Measurements from ENCODE around the gene SMIM12.

The SMIM12 gene

GRCh38 chr1:34876406-34876805, 16.9 kb upstream of the SMIM12 start:
- Histone ChIP-seq H4K20me1 (ENCODE audit: low read depth, low read length) (no peaks in the 10 kb centered on the region), H2AFZ (ENCODE audit: low read depth, low read length, severe bottlenecking) (no peak overlapping the region), H3F3A (ENCODE audit: insufficient read depth) (no peaks in the 10 kb centered on the region), H3K4me3 (ENCODE audit: insufficient read depth, low read length, poor library complexity, severe bottlenecking) (no peak overlapping the region), H3K27me3 (ENCODE audit: low read length) (no peaks in the 10 kb centered on the region), H3K27ac (ENCODE audit: low read depth, low read length) (no peak overlapping the region), H3K9me2 (replicated peaks; ENCODE audit: insufficient read depth, low read length) (no peaks in the 10 kb centered on the region), H3K79me2 (ENCODE audit: insufficient read depth, low read length) (no peaks in the 10 kb centered on the region), H3K4me2 (ENCODE audit: low read depth, low read length, poor library complexity, severe bottlenecking) (no peak overlapping the region), H3K9ac (ENCODE audit: low read length) (no peak overlapping the region), H3K36me3 (ENCODE audit: low read length) (0 out of 2 replicates have a peak, but pooled peaks cover 3% of the 10 kb centered on the region), H3K9me3 (ENCODE audit: insufficient read depth, low read length) (no peaks in the 10 kb centered on the region)
- no peak for TF ChIP-seq EZH2phosphoT487 (conservative IDR thresholded peaks at IDR 0.05; ENCODE audit: low read length)
- TF ChIP-seq CTCF (IDR thresholded peaks at IDR 0.05; ENCODE audit: insufficient read depth, low read length, poor library complexity, severe bottlenecking), result no peak

- H3K36me3 ChIP-seq (ENCODE audit: low read length), result no peaks in the 10 kb centered on the region
- H3K4me2 ChIP-seq (ENCODE audit: low read depth, low read length, poor library complexity, severe bottlenecking), result no peak overlapping the region
- no peak overlapping the region for H3K9ac ChIP-seq (ENCODE audit: low read length)
- no peaks in the 10 kb centered on the region for H3K27me3 ChIP-seq (ENCODE audit: low read length)
- no peaks in the 10 kb centered on the region for H3K79me2 ChIP-seq (ENCODE audit: insufficient read depth, low read length)
- H3K4me3 ChIP-seq (ENCODE audit: insufficient read depth, low read length, poor library complexity, severe bottlenecking), result no peak overlapping the region
- no peaks in the 10 kb centered on the region for H3F3A ChIP-seq (ENCODE audit: insufficient read depth)
- TF ChIP-seq EZH2phosphoT487 (conservative IDR thresholded peaks at IDR 0.05; ENCODE audit: low read length) (no peak), CTCF (IDR thresholded peaks at IDR 0.05; ENCODE audit: insufficient read depth, low read length, poor library complexity, severe bottlenecking) (no peak)
- H3K9me2 ChIP-seq (replicated peaks; ENCODE audit: insufficient read depth, low read length), result no peaks in the 10 kb centered on the region
- H2AFZ ChIP-seq (ENCODE audit: low read depth, low read length, severe bottlenecking), result no peak overlapping the region
- no peak overlapping the region for H3K27ac ChIP-seq (ENCODE audit: low read depth, low read length)
- no peaks in the 10 kb centered on the region for H4K20me1 ChIP-seq (ENCODE audit: low read depth, low read length)
- H3K9me3 ChIP-seq (ENCODE audit: insufficient read depth, low read length), result no peaks in the 10 kb centered on the region
Measured at GRCh38 chr1:34874296-34874952, 14.9 kb upstream of the SMIM12 start.

DNA sequence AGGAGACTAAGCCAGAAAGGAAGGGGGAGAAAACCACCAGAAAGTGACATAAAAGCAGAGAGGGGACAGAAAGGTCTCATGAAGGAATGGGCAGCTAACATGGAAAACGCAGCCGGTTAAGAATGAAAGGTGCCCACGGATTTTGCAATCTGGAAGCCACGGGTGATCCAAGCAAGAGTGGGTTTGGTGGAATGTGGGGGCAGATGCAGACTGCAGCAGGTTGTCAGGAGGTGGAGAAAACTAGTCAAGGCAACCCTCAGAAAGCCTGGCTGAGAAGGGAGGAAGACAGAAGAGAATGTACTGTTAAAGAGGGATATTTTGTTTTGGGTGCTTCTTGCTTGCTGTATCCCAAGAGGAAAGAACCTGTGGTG, 12.6 kb upstream of the SMIM12 start:
- Histone ChIP-seq H3K9me2 (replicated peaks; ENCODE audit: insufficient read depth, low read length) (no peaks in the 10 kb centered on the region), H4K20me1 (ENCODE audit: low read depth, low read length) (no peaks in the 10 kb centered on the region), H3F3A (ENCODE audit: insufficient read depth) (no peaks in the 10 kb centered on the region), H3K9me3 (ENCODE audit: insufficient read depth, low read length) (no peaks in the 10 kb centered on the region), H3K9ac (ENCODE audit: low read length) (no peak overlapping the region), H3K27ac (ENCODE audit: low read depth, low read length) (no peak overlapping the region), H3K27me3 (ENCODE audit: low read length) (no peaks in the 10 kb centered on the region), H3K36me3 (ENCODE audit: low read length) (no peaks in the 10 kb centered on the region), H3K79me2 (ENCODE audit: insufficient read depth, low read length) (no peaks in the 10 kb centered on the region), H2AFZ (ENCODE audit: low read depth, low read length, severe bottlenecking) (no peak overlapping the region), H3K4me2 (ENCODE audit: low read depth, low read length, poor library complexity, severe bottlenecking) (no peak overlapping the region), H3K4me3 (ENCODE audit: insufficient read depth, low read length, poor library complexity, severe bottlenecking) (no peak overlapping the region)
- TF ChIP-seq CTCF (IDR thresholded peaks at IDR 0.05; ENCODE audit: insufficient read depth, low read length, poor library complexity, severe bottlenecking) (no peak), EZH2phosphoT487 (conservative IDR thresholded peaks at IDR 0.05; ENCODE audit: low read length) (no peak)
